Activated gamma-delta T cell treated with Interleukin-2 at 50 U/mL for 16 hours (primary cell): ENCODE results near the gene FAT1.

Experiments used
- DNase-seq: peaks from one replicate; pipeline ENCODE4 v3.0.0-alpha.2; 2020

The FAT1 gene

GRCh38 chr4:186554914-186555827 is 168.5 kb downstream of the FAT1 start, which contains the start of gene MTNR1A:
Gene MTNR1A (minus strand): TSS chr4:186555567. CDS start chr4:186555365, 202 bp downstream.
- DNase-seq: no peak

- no peak for DNase-seq
Observed at GRCh38 chr4:186554539-186554913, 169.1 kb downstream of the FAT1 start.

- DNase-seq: no peak
Observed at GRCh38 chr4:186553717-186554116, 169.9 kb downstream of the FAT1 start.

- no peak for DNase-seq
Observed at GRCh38 chr4:186551849-186552248, 171.8 kb downstream of the FAT1 start.

- no peak for DNase-seq
Observed at GRCh38 chr4:186545436-186545835, 178.2 kb downstream of the FAT1 start.

GRCh38 chr4:186543206-186543605 is 180.4 kb downstream of the FAT1 start:
- DNase-seq: no peak

- no peak for DNase-seq
Observed at GRCh38 chr4:186541801-186542200, 181.9 kb downstream of the FAT1 start.

- no peak for DNase-seq
Observed at GRCh38 chr4:186537843-186538521, 185.7 kb downstream of the FAT1 start.
